NCI-H345 (cell line): ENCODE measurements around the gene FAM20B.

ENCODE experiments used
- DNase-seq: peaks from one replicate; lab custom pipeline; 2025; lab: John Stamatoyannopoulos, UW

FAM20B gene

DNA sequence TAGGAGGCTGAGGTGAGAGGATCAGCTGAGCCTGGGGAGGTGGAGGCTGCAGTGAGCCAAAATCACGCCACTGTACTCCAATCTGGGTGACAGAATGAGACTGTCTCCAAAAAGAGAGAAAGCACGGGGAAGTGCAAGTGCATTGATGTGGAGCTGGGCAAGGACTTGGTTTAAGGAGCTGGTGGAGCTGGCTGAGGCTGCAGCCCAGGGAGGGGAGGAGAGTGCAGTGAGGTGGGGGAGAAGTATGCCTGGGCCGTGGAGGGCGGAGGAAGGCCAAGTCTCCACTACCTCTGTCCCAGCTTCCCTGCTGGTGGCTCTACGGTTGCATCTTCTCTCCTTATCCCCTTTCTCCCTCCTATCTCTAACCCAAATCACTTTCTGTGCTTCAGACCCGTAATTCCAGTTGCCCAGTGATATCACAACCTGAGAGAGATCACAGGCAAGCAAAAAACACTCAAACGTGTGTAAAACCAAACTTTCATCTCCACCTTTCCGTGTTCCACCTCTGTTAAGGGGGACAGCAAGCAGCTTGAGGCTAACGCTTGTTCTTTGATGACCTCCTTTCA is 67.3 kb downstream of the FAM20B start:
- DNase-seq: no peak

DNA sequence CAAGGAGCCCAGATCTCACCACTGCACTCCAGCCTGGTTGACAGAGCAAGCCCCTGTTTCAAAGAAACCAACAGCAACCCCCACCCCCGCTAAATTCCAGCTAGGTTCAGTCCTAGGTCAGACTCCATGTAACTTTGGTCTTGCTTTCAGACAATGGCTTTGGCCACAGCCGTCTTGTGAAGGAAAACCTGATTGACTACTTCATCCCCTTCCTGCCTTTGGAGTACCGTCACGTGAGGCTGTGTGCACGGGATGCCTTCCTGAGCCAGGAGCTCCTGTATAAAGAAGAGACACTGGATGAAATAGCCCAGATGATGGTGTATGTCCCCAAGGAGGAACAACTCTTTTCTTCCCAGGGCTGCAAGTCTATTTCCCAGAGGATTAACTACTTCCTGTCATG is 69.1 kb downstream of the FAM20B start:
- no peak for DNase-seq

DNA sequence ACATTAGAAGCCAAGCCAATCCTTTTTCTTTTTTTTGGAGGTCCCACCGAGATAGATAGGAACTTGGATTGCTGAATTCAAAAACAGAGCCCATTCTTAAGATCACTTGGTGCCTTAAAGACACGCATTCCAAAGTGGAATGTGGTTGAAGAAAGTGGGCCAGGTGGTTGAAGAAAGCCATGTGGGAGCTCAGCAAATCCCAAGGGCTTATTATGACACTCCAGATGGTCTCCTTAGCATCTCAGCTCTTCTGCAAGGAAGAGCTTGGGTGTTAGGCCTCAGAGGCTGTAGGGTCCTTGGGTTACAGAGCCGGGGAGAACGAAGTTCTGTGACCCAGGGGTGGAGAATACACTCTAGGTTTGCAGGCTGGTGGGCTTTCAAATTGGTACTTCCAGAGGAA is 69.7 kb downstream of the FAM20B start:
- no peak for DNase-seq

DNA sequence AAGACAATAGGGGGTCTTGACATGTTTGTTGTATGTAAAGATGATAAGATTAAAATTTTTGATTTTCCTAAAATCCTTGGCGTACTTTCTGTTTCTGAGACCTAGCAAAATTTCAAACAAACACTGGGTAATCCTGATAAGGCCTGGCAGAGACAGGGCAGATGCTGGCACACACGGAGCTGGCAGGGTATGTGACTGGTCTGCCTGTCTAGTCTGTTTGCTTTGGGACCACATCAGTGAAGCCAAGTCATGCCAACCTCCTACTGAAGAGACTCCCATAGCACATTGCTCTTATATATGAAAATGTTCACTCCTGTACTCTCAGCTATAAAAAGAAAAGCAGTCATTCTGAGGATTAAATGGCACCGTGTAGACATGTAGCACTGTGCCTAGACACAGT is 70.2 kb downstream of the FAM20B start:
- no peak for DNase-seq

DNA sequence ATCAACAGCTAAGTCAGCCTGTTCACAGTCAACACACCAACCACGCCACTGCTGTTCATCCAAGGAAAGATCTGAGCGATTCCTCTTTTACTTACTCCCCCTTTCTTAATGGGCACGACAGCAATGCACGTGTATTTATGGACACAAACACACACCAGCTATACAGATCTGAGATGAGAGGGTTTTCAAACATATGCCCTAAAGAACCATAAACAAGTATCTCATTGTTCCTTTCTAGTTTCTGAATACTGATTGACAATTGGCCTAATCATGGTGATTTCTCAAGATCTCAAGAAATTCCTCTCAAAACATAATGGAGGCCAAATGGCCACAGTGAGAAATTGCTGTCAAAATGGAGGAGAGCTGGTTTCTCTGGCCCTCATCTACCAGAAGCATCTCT is 74.2 kb downstream of the FAM20B start:
- no peak for DNase-seq

DNA sequence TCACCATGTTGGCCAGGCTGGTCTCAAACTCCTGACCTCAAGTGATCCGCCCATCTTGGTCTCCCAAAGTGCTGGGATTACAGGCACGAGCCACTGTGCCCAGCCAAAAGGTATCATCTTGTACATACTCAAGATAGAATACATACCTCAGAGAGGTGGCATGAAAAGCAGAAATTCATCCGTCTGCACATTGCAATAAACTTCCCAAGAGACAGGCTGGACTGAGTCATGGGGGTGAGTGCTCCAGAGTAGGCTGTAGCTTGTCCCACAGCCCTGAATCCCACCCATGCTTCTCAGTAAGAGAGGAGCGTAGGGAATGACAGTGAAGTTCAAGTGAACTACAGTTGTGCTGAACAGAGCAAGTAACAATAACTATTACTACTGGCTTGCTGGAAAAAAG is 75.9 kb downstream of the FAM20B start:
- no peak for DNase-seq

DNA sequence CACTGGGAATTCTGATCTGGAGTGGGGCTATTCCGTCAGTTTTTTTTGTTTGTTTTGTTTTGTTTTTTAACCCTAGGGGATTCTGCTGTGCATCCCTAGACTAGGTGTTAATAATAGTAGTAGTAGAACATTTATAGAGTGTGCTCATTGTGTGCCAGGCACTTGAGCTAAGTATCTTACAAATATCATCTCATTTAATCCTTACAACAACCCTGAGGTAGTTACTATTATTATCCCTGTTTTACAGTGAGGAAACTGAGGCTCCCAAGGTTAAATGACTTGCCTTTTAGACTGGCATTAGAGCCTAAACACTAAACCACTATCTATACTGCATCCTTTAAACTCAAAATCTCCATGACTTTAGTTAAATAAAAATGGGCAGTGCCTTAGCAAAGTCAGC is 78.3 kb downstream of the FAM20B start:
- no peak for DNase-seq

GRCh38 chr1:179104611-179105250 is 79.0 kb downstream of the FAM20B start:
- no peak for DNase-seq

GRCh38 chr1:179105393-179105792 is 79.7 kb downstream of the FAM20B start:
- no peak for DNase-seq

DNA sequence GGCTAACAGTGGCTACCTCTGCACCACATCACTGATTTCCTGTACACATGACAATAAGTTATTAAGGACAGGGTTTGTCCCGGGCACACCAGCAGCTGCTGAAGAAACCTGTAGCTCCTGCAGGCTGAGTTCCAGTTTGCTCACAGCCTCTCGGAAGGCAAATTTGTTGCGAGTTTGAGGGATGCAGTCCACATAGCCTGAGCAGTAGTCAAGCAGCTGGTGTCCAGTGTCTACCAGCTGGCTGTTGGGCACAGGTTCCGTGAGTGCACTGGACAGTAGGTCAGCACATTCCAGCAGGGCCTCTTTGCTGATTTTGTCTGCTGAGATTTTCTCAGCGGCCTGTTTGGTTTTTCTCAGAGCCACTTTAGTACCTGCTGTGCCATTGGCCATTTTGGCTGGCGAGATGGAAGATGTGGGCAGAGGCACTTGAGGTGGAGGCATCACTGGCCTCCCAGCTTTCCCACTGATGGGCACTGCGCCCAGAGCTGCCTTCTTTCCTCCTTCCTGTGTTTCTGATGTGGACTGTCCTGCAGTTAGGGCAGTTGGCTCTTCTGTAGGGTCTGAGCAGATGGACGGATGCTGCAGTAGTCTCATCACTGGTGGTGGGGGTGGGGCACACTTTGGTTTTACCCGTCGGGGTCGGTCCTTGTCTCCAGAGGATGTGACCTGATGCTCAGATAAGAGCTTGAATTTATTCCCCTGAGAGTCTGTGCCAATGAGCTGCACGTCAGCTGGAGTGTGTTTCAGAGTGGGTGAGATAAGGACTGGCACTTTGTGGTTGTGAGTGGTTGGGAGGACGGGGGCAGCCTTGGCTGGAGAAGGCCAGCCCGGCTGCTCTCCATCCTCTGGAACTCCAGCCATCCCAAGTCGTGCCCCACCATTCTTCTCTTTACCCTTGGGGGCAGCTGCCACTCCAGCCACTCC is 82.3 kb downstream of the FAM20B start:
- no peak for DNase-seq

DNA sequence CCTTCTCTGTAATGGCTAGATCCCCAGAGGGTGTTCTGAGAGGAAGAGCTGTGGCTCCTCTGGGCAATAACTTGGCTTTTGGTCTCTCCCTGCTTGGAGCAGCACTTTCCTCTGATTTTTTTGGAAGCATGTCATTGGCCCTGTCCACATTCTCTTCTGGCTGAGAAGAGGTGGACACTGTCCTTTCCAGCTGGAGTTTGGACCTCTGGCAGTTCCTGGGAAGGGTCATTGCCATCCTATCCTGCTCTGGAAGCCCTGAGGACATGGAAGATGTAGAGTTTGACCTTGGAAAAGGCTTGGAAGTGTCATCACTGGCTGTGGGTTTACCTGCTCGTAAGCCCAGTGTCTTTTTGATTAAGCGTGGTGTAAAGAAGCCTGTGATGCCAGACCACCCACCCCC is 83.0 kb downstream of the FAM20B start:
- no peak for DNase-seq

- DNase-seq: no peak
Measured at GRCh38 chr1:179115181-179115580, 89.5 kb downstream of the FAM20B start.

GRCh38 chr1:179119513-179119912 is 93.8 kb downstream of the FAM20B start:
- DNase-seq: no peak

DNA sequence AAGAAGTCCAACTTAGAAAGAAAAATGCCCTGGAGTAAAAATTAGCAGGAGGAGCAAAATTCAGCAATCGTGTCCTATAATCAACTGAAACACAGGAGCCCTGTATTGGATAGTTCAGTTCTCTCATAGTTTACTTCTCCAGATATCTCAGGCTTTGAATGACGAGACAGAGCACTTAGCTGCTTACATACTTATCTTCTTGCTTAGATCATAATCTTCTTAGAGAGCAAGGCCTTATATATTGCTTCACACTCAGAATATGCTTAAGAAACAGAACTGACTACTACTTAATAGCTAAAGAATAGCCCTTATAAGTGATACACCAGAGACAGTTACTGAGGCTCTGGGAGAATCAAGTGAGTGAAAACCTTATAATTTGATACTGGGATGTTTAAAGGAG is 95.0 kb downstream of the FAM20B start:
- DNase-seq: no peak

- DNase-seq: no peak
Measured at GRCh38 chr1:179121159-179121938, 95.7 kb downstream of the FAM20B start.

DNA sequence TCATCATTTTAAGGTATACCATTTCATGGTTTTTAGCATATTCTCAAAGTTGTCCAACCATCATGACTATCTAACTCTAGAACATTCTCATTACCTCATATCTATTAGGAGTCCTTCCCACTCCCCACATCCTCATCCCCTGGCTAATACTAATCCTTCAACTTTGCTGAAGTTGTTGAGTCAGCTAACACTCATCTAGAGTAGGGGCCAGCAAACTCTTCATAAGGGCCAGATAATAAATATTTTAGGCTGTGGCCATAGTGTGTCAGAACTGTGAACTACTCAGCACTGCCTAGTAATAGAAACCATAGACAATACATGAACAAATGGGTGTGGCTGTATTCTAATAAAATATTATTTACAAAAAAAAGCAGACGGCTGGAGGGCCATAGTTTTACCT is 99.2 kb downstream of the FAM20B start:
- DNase-seq: no peak
